SU-DHL-6 (cell line): ENCODE measurements around the gene ANKRD42.

Experiments
- H2AFZ ChIP-seq: fragments of 200-600 bp; sonication (generic); 2 replicates; pipeline ENCODE4 v1.6.1; 2014; ENCODE audit warnings: low read depth, mild to moderate bottlenecking, moderate library complexity, mixed read lengths, antibody characterized with exemption, low read length; ENCODE audit not compliant: severe bottlenecking
- H3F3A ChIP-seq: fragments of 200-600 bp; shearing (Covaris generic); 2 replicates; pipeline ENCODE4 v1.6.0; 2016; ENCODE audit warnings: antibody characterized with exemption, mild to moderate bottlenecking; ENCODE audit not compliant: insufficient read depth
- H3K27ac ChIP-seq: fragments of 200-600 bp; sonication (generic); 2 replicates; pipeline ENCODE4 v1.5.1; 2016; ENCODE audit warnings: low read depth, mild to moderate bottlenecking, low read length, moderate library complexity, mixed read lengths
- H3K27me3 ChIP-seq: fragments of 200-600 bp; sonication (generic), shearing (Covaris generic); 2 replicates; pipeline ENCODE4 v1.6.0; 2014; ENCODE audit warnings: mild to moderate bottlenecking, low read length
- H3K36me3 ChIP-seq: fragments of 200-600 bp; sonication (generic); 2 replicates; pipeline ENCODE4 v1.6.1; 2014; ENCODE audit warnings: mild to moderate bottlenecking, low read length, mixed read lengths
- H3K4me2 ChIP-seq: fragments of 300-600, 200-600 bp; shearing (Covaris generic), sonication (generic); 2 replicates; pipeline ENCODE4 v1.6.0; 2014; ENCODE audit warnings: low read length, low read depth, mild to moderate bottlenecking; ENCODE audit not compliant: poor library complexity, severe bottlenecking
- H3K4me3 ChIP-seq: fragments of 200-600 bp; sonication (generic); 2 replicates; pipeline ENCODE4 v1.5.1; 2014; ENCODE audit warnings: antibody characterized with exemption, low read length, mild to moderate bottlenecking, mixed read lengths; ENCODE audit not compliant: insufficient read depth, poor library complexity, severe bottlenecking
- H3K79me2 ChIP-seq: fragments of 200-600 bp; sonication (generic); 2 replicates; pipeline ENCODE4 v1.6.1; 2014; ENCODE audit warnings: mild to moderate bottlenecking, low read length, moderate library complexity; ENCODE audit not compliant: insufficient read depth
- H3K9ac ChIP-seq: fragments of 200-600 bp; sonication (generic); 2 replicates; pipeline ENCODE4 v1.7.0; 2014; ENCODE audit warnings: mild to moderate bottlenecking, low read length
- H3K9me2 ChIP-seq: fragments of 200-600 bp; sonication (generic); replicated peaks from 2 replicates; pipeline ENCODE4 v1.6.1; 2014; ENCODE audit warnings: low read length; ENCODE audit not compliant: insufficient read depth
- H3K9me3 ChIP-seq: fragments of 200-600 bp; sonication (generic); 2 replicates; pipeline ENCODE4 v1.6.1; 2014; ENCODE audit warnings: low read length, mixed read lengths; ENCODE audit not compliant: insufficient read depth
- H4K20me1 ChIP-seq: fragments of 200-600 bp; sonication (generic); 2 replicates; pipeline ENCODE4 v1.6.1; 2014; ENCODE audit warnings: low read depth, mild to moderate bottlenecking, antibody characterized with exemption, low read length, moderate library complexity, mixed read lengths
- CTCF ChIP-seq: fragments of 200-600 bp; sonication (generic); IDR thresholded peaks from one replicate; pipeline ENCODE4 v1.5.1; 2017; ENCODE audit warnings: antibody characterized with exemption, mild to moderate bottlenecking, low read length, moderate library complexity; ENCODE audit not compliant: insufficient read depth, poor library complexity, severe bottlenecking
- EZH2phosphoT487 ChIP-seq: fragments of 200-600 bp; sonication (generic), shearing (Covaris generic); conservative IDR thresholded peaks from 2 replicates; pipeline ENCODE4 v1.6.1; 2018; ENCODE audit warnings: mild to moderate bottlenecking, antibody characterized with exemption, low read length, moderate library complexity, mixed read lengths

Gene ANKRD42

GRCh38 chr11:83220260-83220659, 26.7 kb downstream of the ANKRD42 start:
- Histone ChIP-seq H3K9ac (no peak overlapping the region), H3K9me2 (no peaks in the 10 kb centered on the region), H3K36me3 (no peaks in the 10 kb centered on the region), H3K27ac (no peak overlapping the region), H2AFZ (no peak overlapping the region), H3K79me2 (no peaks in the 10 kb centered on the region), H3K4me3 (no peak overlapping the region), H3K9me3 (no peaks in the 10 kb centered on the region), H4K20me1 (no peaks in the 10 kb centered on the region), H3F3A (no peaks in the 10 kb centered on the region), H3K27me3 (no peaks in the 10 kb centered on the region), H3K4me2 (no peak overlapping the region)
- TF ChIP-seq EZH2phosphoT487 (no peak), CTCF (no peak)

- no peaks in the 10 kb centered on the region for H3K79me2 ChIP-seq
- TF ChIP-seq CTCF (no peak), EZH2phosphoT487 (no peak)
- no peaks in the 10 kb centered on the region for H3K9me3 ChIP-seq
- H4K20me1 ChIP-seq: no peaks in the 10 kb centered on the region
- no peak overlapping the region for H2AFZ ChIP-seq
- H3K27ac ChIP-seq: no peak overlapping the region
- H3K4me2 ChIP-seq: no peak overlapping the region
- H3F3A ChIP-seq: no peaks in the 10 kb centered on the region
- H3K4me3 ChIP-seq: no peak overlapping the region
- H3K36me3 ChIP-seq: no peaks in the 10 kb centered on the region
- H3K9ac ChIP-seq: no peak overlapping the region
- H3K27me3 ChIP-seq: no peaks in the 10 kb centered on the region
- no peaks in the 10 kb centered on the region for H3K9me2 ChIP-seq
Observed at GRCh38 chr11:83221694-83222093, 28.2 kb downstream of the ANKRD42 start.

GRCh38 chr11:83222499-83222898, 29.0 kb downstream of the ANKRD42 start:
- Histone ChIP-seq H3K9ac (no peak overlapping the region), H3K9me3 (no peaks in the 10 kb centered on the region), H3K9me2 (no peaks in the 10 kb centered on the region), H3K27ac (no peak overlapping the region), H2AFZ (no peak overlapping the region), H3K4me2 (no peak overlapping the region), H4K20me1 (no peaks in the 10 kb centered on the region), H3K4me3 (no peak overlapping the region), H3F3A (no peaks in the 10 kb centered on the region), H3K27me3 (no peaks in the 10 kb centered on the region), H3K79me2 (no peaks in the 10 kb centered on the region), H3K36me3 (no peaks in the 10 kb centered on the region)
- TF ChIP-seq EZH2phosphoT487 (no peak), CTCF (no peak)

GRCh38 chr11:83223457-83223856, 29.9 kb downstream of the ANKRD42 start:
- H3K4me3 ChIP-seq: no peak overlapping the region
- no peaks in the 10 kb centered on the region for H3K9me2 ChIP-seq
- no peak overlapping the region for H3K4me2 ChIP-seq
- no peaks in the 10 kb centered on the region for H3K79me2 ChIP-seq
- no peaks in the 10 kb centered on the region for H4K20me1 ChIP-seq
- no peak overlapping the region for H2AFZ ChIP-seq
- H3F3A ChIP-seq: no peaks in the 10 kb centered on the region
- no peaks in the 10 kb centered on the region for H3K36me3 ChIP-seq
- H3K27ac ChIP-seq: no peak overlapping the region
- no peaks in the 10 kb centered on the region for H3K27me3 ChIP-seq
- TF ChIP-seq CTCF (no peak), EZH2phosphoT487 (no peak)
- H3K9me3 ChIP-seq: no peaks in the 10 kb centered on the region
- no peak overlapping the region for H3K9ac ChIP-seq
